Fibroblast of villous mesenchyme (primary cell): ENCODE results near the gene LGI4. TPM values are rescaled to one million over a fixed set of nuclear protein-coding genes. Genes with fewer than 3 reads are reported as not detected.

Experiments
- DNase-seq: peaks from one replicate; pipeline ENCODE4 v3.0.0-alpha.2; 2010; ENCODE audit warnings: low read depth
- H3K4me3 ChIP-seq: 2 replicates; pipeline ENCODE4 v1.5.1; 2011; ENCODE audit warnings: low read depth, mild to moderate bottlenecking, low read length
- CTCF ChIP-seq: IDR thresholded peaks from 2 replicates; pipeline ENCODE4 v1.5.1; 2012; ENCODE audit warnings: low read depth, mild to moderate bottlenecking, low read length; ENCODE audit not compliant: insufficient read depth
- total RNA-seq: library from RNA; depleted of rRNA; stranded (reverse); fragments of >200 nt; gene quantifications from 2 replicates; pipeline ENCODE4 v1.2.3, GENCODE V29; 2012

The LGI4 gene
- total RNA-seq, 1 donor: not detected

GRCh38 chr19:35100588-35101533, 34.0 kb downstream of the LGI4 start:
- DNase-seq: no peak
- no peak for TF ChIP-seq CTCF
- H3K4me3 ChIP-seq: no peak overlapping the region

- H3K4me3 ChIP-seq: no peak overlapping the region
- DNase-seq: no peak
- TF ChIP-seq CTCF: no peak
These were observed 35.0 kb downstream of the LGI4 start for GRCh38 chr19:35099897-35100275.

GRCh38 chr19:35099155-35099896, 35.5 kb downstream of the LGI4 start:
- DNase-seq: no peak
- no peak overlapping the region for H3K4me3 ChIP-seq
- TF ChIP-seq CTCF: no peak

- no peak for TF ChIP-seq CTCF
- H3K4me3 ChIP-seq: no peak overlapping the region
- no peak for DNase-seq
These were observed 36.3 kb downstream of the LGI4 start for GRCh38 chr19:35098413-35099049.

GRCh38 chr19:35095667-35096368, 39.0 kb downstream of the LGI4 start:
- H3K4me3 ChIP-seq: no peak overlapping the region
- no peak for DNase-seq
- no peak for TF ChIP-seq CTCF

GRCh38 chr19:35094656-35095055, 40.2 kb downstream of the LGI4 start:
- no peak for DNase-seq
- no peak overlapping the region for H3K4me3 ChIP-seq
- no peak for TF ChIP-seq CTCF
